ENCODE measurements around the gene PLS1. TPM values are rescaled to one million over a fixed set of nuclear protein-coding genes. Genes with fewer than 3 reads are reported as not detected.

PLS1 gene
- total RNA-seq, 1 donor from 2014 or later: 14.6 TPM

GRCh38 chr3:142657033-142657432, 60.8 kb downstream of the PLS1 start:
- Mint-ChIP-seq H3K4me3 (no peak overlapping the region), H3K9me3 (no peaks in the 10 kb centered on the region)

GRCh38 chr3:142660383-142660782, 64.2 kb downstream of the PLS1 start:
- no peak overlapping the region for H3K27ac Mint-ChIP-seq
- no peaks in the 10 kb centered on the region for H3K36me3 Mint-ChIP-seq
- H3K9me3 Mint-ChIP-seq: no peaks in the 10 kb centered on the region
- TF ChIP-seq CTCF (conservative IDR thresholded peaks at IDR 0.05): no peak
- no peaks in the 10 kb centered on the region for H3K4me1 Mint-ChIP-seq (ENCODE audit: unreplicated experiment)
- H3K27me3 Mint-ChIP-seq: no peaks in the 10 kb centered on the region
- no peak for DNase-seq (ENCODE audit: extremely low spot score, unreplicated experiment)
- H3K4me3 Mint-ChIP-seq: no peak overlapping the region

More at GRCh38 chr3:142657033-142657432, 60.8 kb downstream of the PLS1 start:
- Mint-ChIP-seq H3K36me3 (no peaks in the 10 kb centered on the region), H3K27me3 (no peaks in the 10 kb centered on the region), H3K4me1 (ENCODE audit: unreplicated experiment) (no peaks in the 10 kb centered on the region), H3K27ac (no peak overlapping the region)
- no peak for DNase-seq (ENCODE audit: extremely low spot score, unreplicated experiment)
- TF ChIP-seq CTCF (conservative IDR thresholded peaks at IDR 0.05): no peak

GRCh38 chr3:142660893-142661292, 64.7 kb downstream of the PLS1 start:
- TF ChIP-seq CTCF (conservative IDR thresholded peaks at IDR 0.05): no peak
- Mint-ChIP-seq H3K4me1 (ENCODE audit: unreplicated experiment) (no peaks in the 10 kb centered on the region), H3K27ac (no peak overlapping the region), H3K36me3 (no peaks in the 10 kb centered on the region), H3K9me3 (no peaks in the 10 kb centered on the region), H3K4me3 (no peak overlapping the region), H3K27me3 (no peaks in the 10 kb centered on the region)
- no peak for DNase-seq (ENCODE audit: extremely low spot score, unreplicated experiment)

GRCh38 chr3:142663865-142664264, 67.7 kb downstream of the PLS1 start:
- no peak for DNase-seq (ENCODE audit: extremely low spot score, unreplicated experiment)
- Mint-ChIP-seq H3K36me3 (no peaks in the 10 kb centered on the region), H3K27me3 (no peaks in the 10 kb centered on the region), H3K9me3 (no peaks in the 10 kb centered on the region), H3K4me1 (ENCODE audit: unreplicated experiment) (no peaks in the 10 kb centered on the region), H3K4me3 (no peak overlapping the region), H3K27ac (no peak overlapping the region)
- TF ChIP-seq CTCF (conservative IDR thresholded peaks at IDR 0.05): no peak

GRCh38 chr3:142664311-142664710, 68.1 kb downstream of the PLS1 start:
- Mint-ChIP-seq H3K27me3 (no peaks in the 10 kb centered on the region), H3K4me1 (ENCODE audit: unreplicated experiment) (no peaks in the 10 kb centered on the region), H3K9me3 (no peaks in the 10 kb centered on the region), H3K27ac (no peak overlapping the region), H3K4me3 (no peak overlapping the region), H3K36me3 (no peaks in the 10 kb centered on the region)
- no peak for TF ChIP-seq CTCF (conservative IDR thresholded peaks at IDR 0.05)
- no peak for DNase-seq (ENCODE audit: extremely low spot score, unreplicated experiment)

- no peak overlapping the region for H3K4me3 Mint-ChIP-seq
- TF ChIP-seq CTCF (conservative IDR thresholded peaks at IDR 0.05): no peak
Measured at GRCh38 chr3:142664819-142665218, 68.6 kb downstream of the PLS1 start.

More at GRCh38 chr3:142664819-142665218, 68.6 kb downstream of the PLS1 start:
- no peaks in the 10 kb centered on the region for H3K9me3 Mint-ChIP-seq
- no peak for DNase-seq (ENCODE audit: extremely low spot score, unreplicated experiment)
- no peak overlapping the region for H3K27ac Mint-ChIP-seq
- H3K36me3 Mint-ChIP-seq: no peaks in the 10 kb centered on the region
- no peaks in the 10 kb centered on the region for H3K4me1 Mint-ChIP-seq (ENCODE audit: unreplicated experiment)
- no peaks in the 10 kb centered on the region for H3K27me3 Mint-ChIP-seq
